ENCODE results near the gene SNX4. TPM values are rescaled to one million over a fixed set of nuclear protein-coding genes. Genes with fewer than 3 reads are reported as not detected.
"Not testable (repeated sequence)": the region's sequence is repeated elsewhere in the genome, so short reads cannot be mapped to it uniquely, and the experiment has no call there.

The SNX4 gene
- polyA plus RNA-seq, 1 of the 3 experiments (the other 2 are of a cell fraction) = 5.1 TPM

DNA sequence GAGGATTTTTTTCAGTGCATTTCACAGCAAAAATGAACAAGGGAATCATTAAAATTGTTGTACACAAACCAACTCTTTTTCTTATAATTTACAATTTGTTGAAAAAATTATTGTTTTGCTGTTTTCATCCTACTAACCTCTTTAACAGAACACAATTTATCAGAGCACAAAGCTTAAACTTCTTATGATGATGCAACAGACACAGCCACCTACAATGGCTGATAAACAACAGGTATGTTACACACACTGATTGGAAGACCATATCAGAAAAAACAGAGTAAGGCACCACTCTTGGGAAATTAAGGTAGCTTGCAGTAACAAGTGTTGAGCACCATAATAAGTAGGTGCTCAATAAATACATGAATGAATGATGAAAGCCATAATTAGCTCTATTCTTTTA is 8.9 kb upstream of the SNX4 start:
- ChIA-PET POLR2A (interaction anchor here (0.6 to 1.1 kb wide), 2 partner anchors 9 to 48 kb away, joined by 3 read pairs; partner anchors contain the start of gene SNX4), CTCF (interaction anchor here (0.8 to 1.3 kb wide), 3 partner anchors 28 to 533 kb away, joined by 3 to 5 read pairs (median 3); no protein-coding TSS in a partner anchor)

DNA sequence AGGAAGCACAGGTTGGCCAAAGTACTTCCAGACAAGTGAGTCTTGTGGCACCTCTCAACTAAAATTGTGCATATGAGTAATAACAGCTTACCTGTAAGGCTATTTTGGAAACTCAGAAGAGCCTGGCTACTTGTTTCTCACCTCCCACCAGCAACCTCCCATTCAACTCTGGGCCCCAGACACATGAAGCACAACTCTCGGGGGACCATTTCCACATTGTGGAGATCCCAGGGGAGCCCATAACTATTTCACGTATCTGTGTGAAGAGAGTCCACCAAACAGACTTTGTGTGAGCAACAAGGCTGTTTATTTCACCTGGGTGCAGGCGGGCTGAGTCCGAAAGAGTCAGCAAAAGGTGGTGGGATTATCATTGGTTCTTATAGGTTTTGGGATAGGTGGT is 5.2 kb upstream of the SNX4 start:
- Histone ChIP-seq H3K79me2 (ENCODE audit: insufficient read depth) (peaks cover 4% of the 10 kb centered on the region; the same call in 1 of the 2 replicates), H3K9me3 (no peaks in the 10 kb centered on the region), H4K20me1 (ENCODE audit: insufficient read depth) (no peaks in the 10 kb centered on the region), H3K4me1 (ENCODE audit: control insufficient read depth in 1 of 2, insufficient read depth in 2 of 2, low read depth in 1 of 2, low read length in 1 of 2) (no peaks in the 10 kb centered on the region), H3K36me3 (replicated peaks in 1 of 2; ENCODE audit: control insufficient read depth in 1 of 2, insufficient read depth in 2 of 2, low read length in 1 of 2) (peaks cover 16% of the 10 kb centered on the region in 2 experiments), H3K4me2 (no peak overlapping the region), H3K9ac (no peak overlapping the region), H3K27me3 (ENCODE audit: insufficient read depth) (no peaks in the 10 kb centered on the region), H3F3A (replicated peaks; ENCODE audit: insufficient read depth) (no peaks in the 10 kb centered on the region), H3K27ac (ENCODE audit: low read depth in 2 of 2, low read length in 1 of 2) (no peak overlapping the region), H3K9me2 (no peaks in the 10 kb centered on the region), H3K4me3 (ENCODE audit: low read depth in 2 of 2, low read length in 1 of 2) (no peak overlapping the region), H2AFZ (ENCODE audit: low read depth) (no peak overlapping the region)
- 97% methylated on average over 4 of the region's 4 CpGs for WGBS (ENCODE audit: low lambda C conversion rate)
- CTCF ChIA-PET = interaction anchor here (1.4 to 1.5 kb wide), 2 partner anchors 57 to 61 kb away, joined by 4 to 5 read pairs; no protein-coding TSS in a partner anchor
- no peak for TF ChIP-seq TEAD4 (IDR thresholded peaks at IDR 0.05; ENCODE audit: borderline replicate concordance, insufficient read depth)
- POLR2A ChIA-PET = no interaction called here
- no peak for DNase-seq

More for the DNA sequence above, 8.9 kb upstream of the SNX4 start:
- TF ChIP-seq POLR2AphosphoS5 (IDR thresholded peaks at IDR 0.05; ENCODE audit: low read depth, low read length) = no peak
- TF ChIP-seq, protein P1, sequence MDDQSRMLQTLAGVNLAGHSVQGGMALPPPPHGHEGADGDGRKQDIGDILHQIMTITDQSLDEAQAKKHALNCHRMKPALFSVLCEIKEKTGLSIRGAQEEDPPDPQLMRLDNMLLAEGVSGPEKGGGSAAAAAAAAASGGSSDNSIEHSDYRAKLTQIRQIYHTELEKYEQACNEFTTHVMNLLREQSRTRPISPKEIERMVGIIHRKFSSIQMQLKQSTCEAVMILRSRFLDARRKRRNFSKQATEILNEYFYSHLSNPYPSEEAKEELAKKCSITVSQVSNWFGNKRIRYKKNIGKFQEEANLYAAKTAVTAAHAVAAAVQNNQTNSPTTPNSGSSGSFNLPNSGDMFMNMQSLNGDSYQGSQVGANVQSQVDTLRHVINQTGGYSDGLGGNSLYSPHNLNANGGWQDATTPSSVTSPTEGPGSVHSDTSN (IDR thresholded peaks at IDR 0.05) = no peak
- no peak for TF ChIP-seq RFX5 (IDR thresholded peaks at IDR 0.05; ENCODE audit: low read length)
- no peak for TF ChIP-seq TAF1 (IDR thresholded peaks at IDR 0.05; ENCODE audit: borderline replicate concordance, low read depth, low read length)
- TF ChIP-seq GABPA (IDR thresholded peaks at IDR 0.05; ENCODE audit: low read depth) = no peak
- no peak for TF ChIP-seq RAD21 (IDR thresholded peaks at IDR 0.05; ENCODE audit: low read length)
- no peak for TF ChIP-seq JUND (IDR thresholded peaks at IDR 0.05)
- TF ChIP-seq GATA2 (CRISPR knock-in tag; IDR thresholded peaks at IDR 0.05) = no peak
- peaks cover 24 to 26% of the 10 kb centered on the region in 2 experiments for H3K36me3 ChIP-seq (replicated peaks in 1 of 2; ENCODE audit: control insufficient read depth in 1 of 2, insufficient read depth in 2 of 2, low read length in 1 of 2)
- no peak overlapping the region for H3K4me2 ChIP-seq
- no peaks in the 10 kb centered on the region for H3K9me2 ChIP-seq
- H3K27me3 ChIP-seq (ENCODE audit: insufficient read depth) = no peaks in the 10 kb centered on the region
- H3F3A ChIP-seq (replicated peaks; ENCODE audit: insufficient read depth) = no peaks in the 10 kb centered on the region
- H4K20me1 ChIP-seq (ENCODE audit: insufficient read depth) = no peaks in the 10 kb centered on the region
- H2AFZ ChIP-seq (ENCODE audit: low read depth) = no peak overlapping the region
- H3K79me2 ChIP-seq (ENCODE audit: insufficient read depth) = no peaks in the 10 kb centered on the region
- no peak overlapping the region for H3K27ac ChIP-seq (ENCODE audit: low read depth in 2 of 2, low read length in 1 of 2)
- no peak overlapping the region for H3K4me3 ChIP-seq (ENCODE audit: low read depth in 2 of 2, low read length in 1 of 2)
- DNase-seq = no peak
- no peak overlapping the region for H3K9ac ChIP-seq
- H3K4me1 ChIP-seq (ENCODE audit: control insufficient read depth in 1 of 2, insufficient read depth in 2 of 2, low read depth in 1 of 2, low read length in 1 of 2) = no peaks in the 10 kb centered on the region
- no peaks in the 10 kb centered on the region for H3K9me3 ChIP-seq

DNA sequence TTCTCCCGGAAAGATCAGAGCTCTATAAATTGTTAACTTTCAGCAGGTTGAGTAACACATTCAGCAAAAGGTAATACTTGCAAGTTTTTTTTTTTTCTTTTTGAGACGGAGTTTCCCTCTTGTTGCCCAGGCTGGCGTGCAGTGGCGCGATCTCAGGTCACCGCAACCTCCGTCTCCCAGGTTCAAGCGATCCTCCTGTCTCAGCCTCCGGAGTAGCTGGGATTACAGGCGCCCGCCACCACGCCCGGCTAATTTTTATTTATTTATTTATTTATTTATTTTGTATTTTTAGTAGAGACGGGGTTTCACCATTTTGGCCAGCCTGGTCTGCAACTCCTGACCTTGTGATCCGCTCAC is 539 bp upstream of the SNX4 start:
- peaks cover 48% of the 10 kb centered on the region for H3K79me2 ChIP-seq (ENCODE audit: insufficient read depth)
- peak overlapping the region; percentile 93; the same call in 1 of the 2 replicates for H3K9ac ChIP-seq
- peak overlapping the region; percentile 95 for H2AFZ ChIP-seq (ENCODE audit: low read depth)
- not testable (repeated sequence) for H4K20me1 ChIP-seq (ENCODE audit: insufficient read depth); H3K9me3 ChIP-seq; H3K27me3 ChIP-seq (ENCODE audit: insufficient read depth); H3K4me1 ChIP-seq (ENCODE audit: control insufficient read depth in 1 of 2, insufficient read depth in 2 of 2, low read depth in 1 of 2, low read length in 1 of 2); DNase-seq; H3K9me2 ChIP-seq; H3F3A ChIP-seq (replicated peaks; ENCODE audit: insufficient read depth)
- peak overlapping the region; percentile 92 for H3K4me2 ChIP-seq
- H3K4me3 ChIP-seq (ENCODE audit: low read depth in 2 of 2, low read length in 1 of 2) = peak overlapping the region; percentile 64 to 70
- CTCF ChIA-PET = interaction anchor here (1.1 to 1.3 kb wide), 2 partner anchors 65 to 81 kb away, joined by 3 read pairs; no protein-coding TSS in a partner anchor
- 88% methylated on average over 15 of the region's 15 CpGs for WGBS (ENCODE audit: low lambda C conversion rate)
- H3K27ac ChIP-seq (ENCODE audit: low read depth in 2 of 2, low read length in 1 of 2) = peak overlapping the region; percentile 59 to 75
- H3K36me3 ChIP-seq (replicated peaks in 1 of 2; ENCODE audit: control insufficient read depth in 1 of 2, insufficient read depth in 2 of 2, low read length in 1 of 2) = peaks cover 4 to 22% of the 10 kb centered on the region in 2 experiments
- POLR2A ChIA-PET = interaction anchor here (0.6 to 1.1 kb wide), 6 partner anchors 8 to 144 kb away, joined by 3 read pairs; no protein-coding TSS in a partner anchor

Data from SK-N-SH (cell line).